Body of pancreas (tissue), 4 donors: Measurements from ENCODE around the gene IFITM1.

Experiments
- CTCF ChIP-seq, 7 experiments: fragments of 450-650 bp in 4 of 7; fragments of 200-600 bp in 3 of 7; sonication (generic) in 3 of 7; IDR thresholded peaks; one replicate each; pipeline ENCODE4 v1.5.1; 2016 to 2019; ENCODE audit warnings: antibody characterized with exemption in 7 of 7
- POLR2A ChIP-seq, 3 donors: fragments of 450-650 bp; IDR thresholded peaks; one replicate each; pipeline ENCODE4 v1.6.1; 2016; ENCODE audit warnings: antibody characterized with exemption in 3 of 3, mild to moderate bottlenecking in 2 of 3

GRCh38 chr11:289398-289711 is 24.5 kb upstream of the IFITM1 start:
- TF ChIP-seq CTCF (IDR thresholded peaks at IDR 0.05) = no peak
- no peak for TF ChIP-seq POLR2A (IDR thresholded peaks at IDR 0.05)
